ENCODE data around the gene MFAP5. TPM values are rescaled to one million over a fixed set of nuclear protein-coding genes. Genes with fewer than 3 reads are reported as not detected.

Gene MFAP5
- total RNA-seq, 1 donor from 2014 or later = 0.60 TPM

DNA sequence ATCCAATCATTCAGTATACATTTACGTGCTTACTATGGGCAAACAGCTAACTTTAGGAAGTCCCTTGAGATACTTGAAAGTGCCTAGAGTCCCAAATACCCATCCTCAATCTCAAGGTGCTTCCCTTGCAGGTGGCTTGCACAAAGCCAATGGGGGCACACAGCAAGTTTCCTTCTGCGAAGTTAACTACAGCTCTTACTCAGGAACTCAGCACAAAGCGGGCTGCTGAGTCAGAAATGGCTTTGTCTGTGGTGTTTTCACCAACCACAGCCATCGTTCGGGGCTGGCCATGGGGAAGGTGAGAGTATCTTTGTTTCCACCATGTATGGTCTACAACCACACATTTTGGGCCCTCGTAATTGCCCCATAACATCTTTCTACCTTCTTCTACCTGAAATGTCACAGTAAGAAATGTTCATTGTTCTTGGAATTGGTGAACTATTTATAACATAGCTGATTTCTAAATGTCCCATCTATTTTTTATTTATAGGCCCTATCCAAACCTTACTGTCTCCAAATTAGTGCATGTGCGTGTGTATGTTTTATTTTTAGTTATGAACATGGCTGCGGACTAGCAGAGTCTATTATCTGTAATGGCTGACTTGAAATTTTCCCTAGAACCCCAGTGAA, 13.9 kb downstream of the MFAP5 start:
- no peak for DNase-seq (ENCODE audit: low spot score in 2 of 2, unreplicated experiment in 2 of 2)
- TF ChIP-seq CTCF (IDR thresholded peaks at IDR 0.05; ENCODE audit: unreplicated experiment) = no peak
- H3K27me3 Mint-ChIP-seq (ENCODE audit: low read depth) = no peaks in the 10 kb centered on the region
- H3K27ac Mint-ChIP-seq = no peak overlapping the region
- H3K4me3 Mint-ChIP-seq = no peak overlapping the region
- H3K9me3 Mint-ChIP-seq = no peaks in the 10 kb centered on the region
- no peaks in the 10 kb centered on the region for H3K4me1 Mint-ChIP-seq
- no peaks in the 10 kb centered on the region for H3K36me3 Mint-ChIP-seq

DNA sequence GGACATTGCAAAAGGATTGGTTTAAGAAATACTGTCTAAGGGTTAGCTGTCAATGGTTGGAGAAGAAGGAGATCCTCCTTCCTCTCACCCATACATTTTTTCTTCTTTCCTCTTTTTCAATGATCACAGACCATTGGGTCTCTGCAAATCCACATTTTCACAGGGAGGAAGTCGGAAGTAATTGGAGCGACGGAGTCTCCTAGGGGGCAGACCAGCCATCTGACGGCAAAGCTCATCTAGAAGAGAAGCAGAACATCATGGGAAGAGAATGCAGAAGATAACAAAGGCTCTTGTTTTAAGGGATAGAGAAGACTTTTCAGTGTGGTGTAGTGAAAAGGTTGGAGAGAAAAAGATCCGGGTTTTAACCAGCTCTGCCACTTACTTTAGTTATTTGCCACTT, 14.7 kb downstream of the MFAP5 start:
- no peak for DNase-seq (ENCODE audit: low spot score in 2 of 2, unreplicated experiment in 2 of 2)
- Mint-ChIP-seq H3K36me3 (no peaks in the 10 kb centered on the region), H3K4me3 (no peak overlapping the region), H3K9me3 (no peaks in the 10 kb centered on the region), H3K4me1 (no peaks in the 10 kb centered on the region), H3K27me3 (ENCODE audit: low read depth) (no peaks in the 10 kb centered on the region), H3K27ac (no peak overlapping the region)
- no peak for TF ChIP-seq CTCF (IDR thresholded peaks at IDR 0.05; ENCODE audit: unreplicated experiment)

- no peak overlapping the region for H3K4me3 Mint-ChIP-seq
- H3K27me3 Mint-ChIP-seq (ENCODE audit: low read depth) = no peaks in the 10 kb centered on the region
- no peaks in the 10 kb centered on the region for H3K36me3 Mint-ChIP-seq
- no peaks in the 10 kb centered on the region for H3K9me3 Mint-ChIP-seq
- TF ChIP-seq CTCF (IDR thresholded peaks at IDR 0.05; ENCODE audit: unreplicated experiment) = no peak
- H3K27ac Mint-ChIP-seq = no peak overlapping the region
- DNase-seq (ENCODE audit: low spot score in 2 of 2, unreplicated experiment in 2 of 2) = no peak
- H3K4me1 Mint-ChIP-seq = no peaks in the 10 kb centered on the region
Measured at GRCh38 chr12:8644345-8645248, 18.0 kb downstream of the MFAP5 start.

DNA sequence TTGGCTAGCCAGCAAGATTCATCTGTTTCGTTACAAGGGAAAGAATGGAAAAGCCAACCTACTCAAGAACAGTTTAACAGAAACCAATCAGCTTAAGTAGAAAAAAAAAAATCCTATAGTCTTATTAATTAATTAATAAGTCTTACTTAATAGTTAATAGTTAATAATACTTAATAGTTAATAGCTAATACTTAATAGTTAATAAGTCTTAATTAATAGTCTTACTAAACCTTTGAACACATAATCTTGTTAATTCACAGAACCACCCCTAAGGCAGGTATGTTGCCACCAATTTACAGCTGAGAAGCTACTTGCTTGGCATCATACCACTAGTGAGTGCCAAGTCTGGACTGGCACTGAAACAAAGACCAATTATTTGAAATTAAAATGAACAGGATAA, 19.9 kb downstream of the MFAP5 start:
- H3K4me3 Mint-ChIP-seq = no peak overlapping the region
- no peaks in the 10 kb centered on the region for H3K4me1 Mint-ChIP-seq
- DNase-seq (ENCODE audit: low spot score in 2 of 2, unreplicated experiment in 2 of 2) = no peak
- TF ChIP-seq CTCF (IDR thresholded peaks at IDR 0.05; ENCODE audit: unreplicated experiment) = no peak
- no peaks in the 10 kb centered on the region for H3K9me3 Mint-ChIP-seq
- H3K36me3 Mint-ChIP-seq = no peaks in the 10 kb centered on the region
- no peaks in the 10 kb centered on the region for H3K27me3 Mint-ChIP-seq (ENCODE audit: low read depth)
- no peak overlapping the region for H3K27ac Mint-ChIP-seq

DNA sequence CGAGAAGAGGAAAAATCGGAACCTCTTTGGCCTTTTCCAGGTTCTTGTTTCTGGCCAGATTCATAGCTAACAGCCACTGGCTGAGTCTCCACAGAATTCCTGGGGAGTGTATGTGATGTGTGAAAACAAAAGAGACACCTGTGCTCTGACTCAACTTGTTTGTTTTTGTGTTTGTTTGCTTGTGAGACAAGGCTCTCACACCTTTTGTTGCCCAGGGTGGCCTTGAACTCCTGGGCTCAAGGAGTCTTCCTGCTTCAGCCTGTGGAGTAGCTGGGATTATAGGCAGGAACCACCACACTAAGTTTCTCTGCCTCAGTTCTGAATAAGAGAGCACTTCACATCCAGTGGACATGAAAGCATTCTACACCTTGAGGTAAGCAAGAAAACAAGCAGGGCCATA, 22.7 kb downstream of the MFAP5 start:
- H3K4me3 Mint-ChIP-seq = no peak overlapping the region

More for the DNA sequence above, 22.7 kb downstream of the MFAP5 start:
- no peak for DNase-seq (ENCODE audit: low spot score in 2 of 2, unreplicated experiment in 2 of 2)
- no peaks in the 10 kb centered on the region for H3K36me3 Mint-ChIP-seq
- H3K27ac Mint-ChIP-seq = no peak overlapping the region
- peaks cover 11% of the 10 kb centered on the region for H3K4me1 Mint-ChIP-seq
- no peak for TF ChIP-seq CTCF (IDR thresholded peaks at IDR 0.05; ENCODE audit: unreplicated experiment)
- H3K27me3 Mint-ChIP-seq (ENCODE audit: low read depth) = no peaks in the 10 kb centered on the region
- H3K9me3 Mint-ChIP-seq = no peaks in the 10 kb centered on the region
